ENCODE results near the gene RASA4. TPM values are rescaled to one million over a fixed set of nuclear protein-coding genes. Genes with fewer than 3 reads are reported as not detected.
"Not testable (repeated sequence)": the region's sequence is repeated elsewhere in the genome, so short reads cannot be mapped to it uniquely, and the experiment has no call there.

RASA4 gene
- total and polyA plus RNA-seq, 2 donors (not counting 1 experiment from before 2014, with no cell fraction given): 32.0 to 49.3 TPM

- no CpG with 5 or more reads among the region's 12 CpGs for WGBS (ENCODE audit: insufficient coverage)
- H3K27ac Mint-ChIP-seq; H3K9ac ChIP-seq (ENCODE audit: low read length); H3K4me1 ChIP-seq (ENCODE audit: control insufficient read depth in 2 of 2, insufficient read depth in 2 of 2, low read length in 2 of 2); H3K36me3 ChIP-seq (replicated peaks in 1 of 2; ENCODE audit: control extremely low read depth in 1 of 2, control insufficient read depth in 1 of 2, extremely low read depth in 1 of 2, insufficient read depth in 2 of 2, low read length in 1 of 2); POLR2A ChIA-PET; H2AFZ ChIP-seq (ENCODE audit: insufficient read depth, low read depth, low read length, poor library complexity, severe bottlenecking); DNase-seq; H4K20me1 ChIP-seq (ENCODE audit: control insufficient read depth, insufficient read depth, low read length, poor library complexity, severe bottlenecking); H3K27ac ChIP-seq (ENCODE audit: low read length in 2 of 2); CTCF ChIA-PET; H3K79me2 ChIP-seq (ENCODE audit: control insufficient read depth, insufficient read depth, low read length); ATAC-seq (ENCODE audit: low read depth); H3K27me3 Mint-ChIP-seq; H3K9me3 Mint-ChIP-seq (ENCODE audit: insufficient read depth); H3K4me3 Mint-ChIP-seq; H3K4me1 Mint-ChIP-seq; H3K4me2 ChIP-seq (replicated peaks; ENCODE audit: low read depth, low read length, poor library complexity, severe bottlenecking); H3K27me3 ChIP-seq (replicated peaks in 1 of 4; ENCODE audit: control extremely low read depth in 1 of 4, control insufficient read depth in 3 of 4, insufficient read depth in 4 of 4, low read length in 3 of 4); H3K4me3 ChIP-seq (ENCODE audit: control extremely low read depth in 1 of 5, extremely low read depth in 1 of 5, insufficient read depth in 1 of 5, low read depth in 2 of 5, low read length in 4 of 5); H3K9me3 ChIP-seq (ENCODE audit: control extremely low read depth in 1 of 3, control insufficient read depth in 2 of 3, insufficient read depth in 1 of 3, low read length in 2 of 3); intact Hi-C loops (cut with micrococcal nuclease): not testable (repeated sequence)
Observed at GRCh38 chr7:102602317-102602716, 14.2 kb downstream of the RASA4 start.

GRCh38 chr7:102599699-102600098, 16.9 kb downstream of the RASA4 start:
- H3K4me3 ChIP-seq (ENCODE audit: control extremely low read depth in 1 of 5, extremely low read depth in 1 of 5, insufficient read depth in 1 of 5, low read depth in 2 of 5, low read length in 4 of 5); H3K9ac ChIP-seq (ENCODE audit: low read length); H3K27me3 Mint-ChIP-seq; H3K4me2 ChIP-seq (replicated peaks; ENCODE audit: low read depth, low read length, poor library complexity, severe bottlenecking); H3K79me2 ChIP-seq (ENCODE audit: control insufficient read depth, insufficient read depth, low read length); H2AFZ ChIP-seq (ENCODE audit: insufficient read depth, low read depth, low read length, poor library complexity, severe bottlenecking); H3K9me3 Mint-ChIP-seq (ENCODE audit: insufficient read depth); H3K27me3 ChIP-seq (replicated peaks in 1 of 4; ENCODE audit: control extremely low read depth in 1 of 4, control insufficient read depth in 3 of 4, insufficient read depth in 4 of 4, low read length in 3 of 4); intact Hi-C loops (cut with micrococcal nuclease); H3K4me3 Mint-ChIP-seq; H3K9me3 ChIP-seq (ENCODE audit: control extremely low read depth in 1 of 3, control insufficient read depth in 2 of 3, insufficient read depth in 1 of 3, low read length in 2 of 3); DNase-seq; POLR2A ChIA-PET; H3K27ac ChIP-seq (ENCODE audit: low read length in 2 of 2); H3K4me1 ChIP-seq (ENCODE audit: control insufficient read depth in 2 of 2, insufficient read depth in 2 of 2, low read length in 2 of 2); H4K20me1 ChIP-seq (ENCODE audit: control insufficient read depth, insufficient read depth, low read length, poor library complexity, severe bottlenecking); ATAC-seq (ENCODE audit: low read depth); H3K4me1 Mint-ChIP-seq; CTCF ChIA-PET; H3K27ac Mint-ChIP-seq; H3K36me3 ChIP-seq (replicated peaks in 1 of 2; ENCODE audit: control extremely low read depth in 1 of 2, control insufficient read depth in 1 of 2, extremely low read depth in 1 of 2, insufficient read depth in 2 of 2, low read length in 1 of 2): not testable (repeated sequence)
- no CpG with 5 or more reads among the region's 9 CpGs for WGBS (ENCODE audit: insufficient coverage)

GRCh38 chr7:102596036-102596435, 20.5 kb downstream of the RASA4 start:
- H3K4me1 Mint-ChIP-seq; H3K9me3 Mint-ChIP-seq (ENCODE audit: insufficient read depth); H3K27ac ChIP-seq (ENCODE audit: low read length in 2 of 2); H3K27ac Mint-ChIP-seq; H3K4me3 ChIP-seq (ENCODE audit: control extremely low read depth in 1 of 5, extremely low read depth in 1 of 5, insufficient read depth in 1 of 5, low read depth in 2 of 5, low read length in 4 of 5); H3K9me3 ChIP-seq (ENCODE audit: control extremely low read depth in 1 of 3, control insufficient read depth in 2 of 3, insufficient read depth in 1 of 3, low read length in 2 of 3); H4K20me1 ChIP-seq (ENCODE audit: control insufficient read depth, insufficient read depth, low read length, poor library complexity, severe bottlenecking); ATAC-seq (ENCODE audit: low read depth); H3K27me3 Mint-ChIP-seq; POLR2A ChIA-PET; CTCF ChIA-PET; H3K27me3 ChIP-seq (replicated peaks in 1 of 4; ENCODE audit: control extremely low read depth in 1 of 4, control insufficient read depth in 3 of 4, insufficient read depth in 4 of 4, low read length in 3 of 4); H3K79me2 ChIP-seq (ENCODE audit: control insufficient read depth, insufficient read depth, low read length); H3K4me2 ChIP-seq (replicated peaks; ENCODE audit: low read depth, low read length, poor library complexity, severe bottlenecking); H3K4me3 Mint-ChIP-seq; H3K36me3 ChIP-seq (replicated peaks in 1 of 2; ENCODE audit: control extremely low read depth in 1 of 2, control insufficient read depth in 1 of 2, extremely low read depth in 1 of 2, insufficient read depth in 2 of 2, low read length in 1 of 2); H2AFZ ChIP-seq (ENCODE audit: insufficient read depth, low read depth, low read length, poor library complexity, severe bottlenecking); intact Hi-C loops (cut with micrococcal nuclease); H3K9ac ChIP-seq (ENCODE audit: low read length); H3K4me1 ChIP-seq (ENCODE audit: control insufficient read depth in 2 of 2, insufficient read depth in 2 of 2, low read length in 2 of 2): not testable (repeated sequence)
- peak; percentile 4 for DNase-seq
- 100% methylated on average over 1 of the region's 10 CpGs for WGBS (ENCODE audit: insufficient coverage)

- H3K4me2 ChIP-seq (replicated peaks; ENCODE audit: low read depth, low read length, poor library complexity, severe bottlenecking); H3K36me3 ChIP-seq (replicated peaks in 1 of 2; ENCODE audit: control extremely low read depth in 1 of 2, control insufficient read depth in 1 of 2, extremely low read depth in 1 of 2, insufficient read depth in 2 of 2, low read length in 1 of 2); DNase-seq; H3K9me3 Mint-ChIP-seq (ENCODE audit: insufficient read depth); H3K4me1 Mint-ChIP-seq; H3K27me3 Mint-ChIP-seq; POLR2A ChIA-PET; H3K4me3 Mint-ChIP-seq; H3K4me1 ChIP-seq (ENCODE audit: control insufficient read depth in 2 of 2, insufficient read depth in 2 of 2, low read length in 2 of 2); H3K4me3 ChIP-seq (ENCODE audit: control extremely low read depth in 1 of 5, extremely low read depth in 1 of 5, insufficient read depth in 1 of 5, low read depth in 2 of 5, low read length in 4 of 5); H2AFZ ChIP-seq (ENCODE audit: insufficient read depth, low read depth, low read length, poor library complexity, severe bottlenecking); intact Hi-C loops (cut with micrococcal nuclease); H3K27me3 ChIP-seq (replicated peaks in 1 of 4; ENCODE audit: control extremely low read depth in 1 of 4, control insufficient read depth in 3 of 4, insufficient read depth in 4 of 4, low read length in 3 of 4); H3K79me2 ChIP-seq (ENCODE audit: control insufficient read depth, insufficient read depth, low read length); CTCF ChIA-PET; H3K9me3 ChIP-seq (ENCODE audit: control extremely low read depth in 1 of 3, control insufficient read depth in 2 of 3, insufficient read depth in 1 of 3, low read length in 2 of 3); H3K27ac Mint-ChIP-seq; H3K27ac ChIP-seq (ENCODE audit: low read length in 2 of 2); H4K20me1 ChIP-seq (ENCODE audit: control insufficient read depth, insufficient read depth, low read length, poor library complexity, severe bottlenecking); H3K9ac ChIP-seq (ENCODE audit: low read length): not testable (repeated sequence)
- peak; percentile 59 for ATAC-seq (ENCODE audit: low read depth)
- no CpG with 5 or more reads among the region's 68 CpGs for WGBS (ENCODE audit: insufficient coverage)
Observed at GRCh38 chr7:102593637-102594334, 22.8 kb downstream of the RASA4 start.

Measured in B cell (primary cell).